IMR-90 (cell line): ENCODE results near the gene SRRM3. TPM values are rescaled to one million over a fixed set of nuclear protein-coding genes. Genes with fewer than 3 reads are reported as not detected.

Experiments
- ATAC-seq: fragments of 200-7000 bp; cut with Tn5 transposase; 2 replicates; pipeline ENCODE4 v1.9.1; 2020; ENCODE audit warnings: low read depth, mild to moderate bottlenecking, moderate library complexity
- BruUV-seq: library from RNA; stranded (reverse); fragments of 400-500 nt; replicated peaks from 2 replicates; lab custom pipeline; 2021; lab: Mats Ljungman, UMichigan
- CTCF ChIA-PET: fragments of 300-600 bp; formaldehyde crosslinking; extraction: SDS; loops from one replicate; lab custom pipeline; 2021; ENCODE audit warnings: antibody characterized with exemption; lab: Yijun Ruan, JAX
- POLR2A ChIA-PET: fragments of 300-600 bp; sonication (Branson Sonifier 250); formaldehyde crosslinking; loops from one replicate; lab custom pipeline; 2022; ENCODE audit warnings: antibody characterized with exemption; ENCODE audit not compliant: unreplicated experiment; lab: Charles Lee
- DNase-seq: peaks from one replicate; pipeline ENCODE4 v3.0.0; 2013
- H2AFZ ChIP-seq: replicated peaks from 2 replicates; pipeline ENCODE3; 2013; ENCODE audit warnings: low read length, mild to moderate bottlenecking; ENCODE audit not compliant: poor library complexity
- H2AK5ac ChIP-seq: 2 replicates; pipeline ENCODE4 v1.6.1; 2013; ENCODE audit warnings: low read depth, low read length, inconsistent platforms
- H2AK9ac ChIP-seq: replicated peaks from 2 replicates; pipeline ENCODE3; 2013; ENCODE audit warnings: mild to moderate bottlenecking, low read depth, low read length, moderate library complexity; ENCODE audit not compliant: poor library complexity
- H2BK120ac ChIP-seq: 2 replicates; pipeline ENCODE4 v1.6.1; 2013; ENCODE audit warnings: low read depth, low read length, inconsistent platforms
- H2BK15ac ChIP-seq: 3 replicates; pipeline ENCODE4 v1.6.1; 2013; ENCODE audit warnings: low read depth, low read length, inconsistent platforms
- H2BK20ac ChIP-seq: 2 replicates; pipeline ENCODE4 v1.6.1; 2013; ENCODE audit warnings: low read depth, mild to moderate bottlenecking, inconsistent platforms, low read length, moderate library complexity
- H2BK5ac ChIP-seq: 2 replicates; pipeline ENCODE4 v1.6.1; 2013; ENCODE audit warnings: mild to moderate bottlenecking, low read depth, low read length, inconsistent platforms; ENCODE audit not compliant: poor library complexity, severe bottlenecking
- H3K14ac ChIP-seq: replicated peaks from 2 replicates; pipeline ENCODE4 v1.6.1; 2013; ENCODE audit warnings: low read depth, low read length, inconsistent platforms
- H3K18ac ChIP-seq: 2 replicates; pipeline ENCODE4 v1.6.1; 2013; ENCODE audit warnings: low read depth, low read length, control low read depth
- H3K23ac ChIP-seq: 2 replicates; pipeline ENCODE4 v1.6.1; 2013; ENCODE audit warnings: low read depth, low read length, inconsistent platforms
- H3K27ac ChIP-seq: 2 replicates; pipeline ENCODE4 v1.5.1; 2013; ENCODE audit warnings: mild to moderate bottlenecking, control low read depth, low read length; ENCODE audit not compliant: insufficient read depth
- H3K27me3 ChIP-seq: 2 replicates; pipeline ENCODE4 v1.6.1; 2013; ENCODE audit warnings: low read length; ENCODE audit not compliant: control insufficient read depth, insufficient read depth
- H3K36me3 ChIP-seq: 2 replicates; pipeline ENCODE4 v1.6.1; 2013; ENCODE audit warnings: low read length, mixed read lengths; ENCODE audit not compliant: control insufficient read depth, insufficient read depth
- H3K4ac ChIP-seq: 2 replicates; pipeline ENCODE4 v1.6.1; 2013; ENCODE audit warnings: low read depth, low read length, inconsistent platforms
- H3K4me1 ChIP-seq: 2 replicates; pipeline ENCODE4 v1.6.1; 2013; ENCODE audit warnings: low read length, mixed read lengths; ENCODE audit not compliant: control insufficient read depth, insufficient read depth
- H3K4me2 ChIP-seq: 2 replicates; pipeline ENCODE4 v1.6.1; 2013; ENCODE audit warnings: low read depth, mild to moderate bottlenecking, control low read depth, low read length, moderate library complexity
- H3K4me3 ChIP-seq: 2 replicates; pipeline ENCODE4 v1.5.1; 2013; ENCODE audit warnings: low read depth, mild to moderate bottlenecking, control low read depth, low read length, moderate library complexity; ENCODE audit not compliant: insufficient read depth
- H3K56ac ChIP-seq: 2 replicates; pipeline ENCODE4 v1.6.1; 2013; ENCODE audit warnings: low read length, inconsistent platforms; ENCODE audit not compliant: insufficient read depth; ENCODE audit errors: extremely low read depth
- H3K79me1 ChIP-seq, 2 experiments: 2 replicates each; pipeline ENCODE4 v1.6.1; 2013; ENCODE audit warnings: low read length in 2 of 2, inconsistent platforms in 1 of 2, low read depth in 1 of 2
- H3K9ac ChIP-seq: 2 replicates; pipeline ENCODE4 v1.6.1; 2013; ENCODE audit warnings: low read depth, low read length, control low read depth
- H3K9me1 ChIP-seq: 2 replicates; pipeline ENCODE4 v1.6.1; 2013; ENCODE audit warnings: low read length, inconsistent platforms; ENCODE audit not compliant: insufficient read depth
- H3K9me3 ChIP-seq: 2 replicates; pipeline ENCODE4 v1.6.1; 2013; ENCODE audit warnings: low read length; ENCODE audit not compliant: control insufficient read depth, insufficient read depth
- H4K20me1 ChIP-seq: 2 replicates; pipeline ENCODE4 v1.6.1; 2013; ENCODE audit warnings: low read length, inconsistent platforms; ENCODE audit not compliant: insufficient read depth
- H4K5ac ChIP-seq: 2 replicates; pipeline ENCODE4 v1.6.1; 2013; ENCODE audit warnings: mild to moderate bottlenecking, low read depth, low read length, control low read depth
- H4K8ac ChIP-seq, 2 experiments: 2 replicates each; pipeline ENCODE4 v1.6.1; 2013; ENCODE audit warnings: low read depth in 2 of 2, low read length in 2 of 2, control low read depth in 1 of 2, inconsistent platforms in 1 of 2
- H4K91ac ChIP-seq: 2 replicates; pipeline ENCODE4 v1.6.1; 2013; ENCODE audit warnings: low read depth, low read length, inconsistent platforms; ENCODE audit not compliant: insufficient read depth
- BHLHE40 ChIP-seq: fragments of 150-350 bp; IDR thresholded peaks from 2 replicates; pipeline ENCODE4 v1.6.1; 2016; ENCODE audit warnings: mild to moderate bottlenecking, low read depth, low read length
- CEBPB ChIP-seq: IDR thresholded peaks from 2 replicates; pipeline ENCODE4 v1.6.1; 2012; ENCODE audit warnings: low read depth, low read length, improper control_type of control experiment
- CHD1 ChIP-seq: IDR thresholded peaks from 2 replicates; pipeline ENCODE4 v1.6.1; 2012; ENCODE audit warnings: low read depth, low read length, improper control_type of control experiment
- MAZ ChIP-seq: IDR thresholded peaks from 2 replicates; pipeline ENCODE4 v1.6.1; 2012; ENCODE audit warnings: low read depth, mild to moderate bottlenecking, low read length, improper control_type of control experiment, moderate library complexity, borderline replicate concordance
- MXI1 ChIP-seq: IDR thresholded peaks from 2 replicates; pipeline ENCODE4 v1.6.1; 2012; ENCODE audit warnings: low read depth, mild to moderate bottlenecking, low read length, moderate library complexity, borderline replicate concordance
- NFE2L2 ChIP-seq: fragments of 150-350 bp; IDR thresholded peaks from 2 replicates; pipeline ENCODE4 v1.6.1; 2016; ENCODE audit warnings: low read depth, mild to moderate bottlenecking, low read length
- RAD21 ChIP-seq: IDR thresholded peaks from 2 replicates; pipeline ENCODE4 v1.6.1; 2012; ENCODE audit warnings: low read length, improper control_type of control experiment
- RCOR1 ChIP-seq: IDR thresholded peaks from 2 replicates; pipeline ENCODE4 v1.6.1; 2012; ENCODE audit warnings: mild to moderate bottlenecking, low read length, improper control_type of control experiment; ENCODE audit not compliant: insufficient replicate concordance
- RFX5 ChIP-seq: IDR thresholded peaks from 2 replicates; pipeline ENCODE4 v1.8.0; 2012; ENCODE audit warnings: low read depth, mild to moderate bottlenecking, low read length, moderate library complexity
- SMC3 ChIP-seq: fragments of 150-350 bp; IDR thresholded peaks from 2 replicates; pipeline ENCODE4 v1.6.1; 2016; ENCODE audit warnings: low read depth, mild to moderate bottlenecking, antibody characterized with exemption, low read length, moderate library complexity
- WGBS, 2 experiments: methylation state at CpG; one replicate each; pipeline versions ENCODE4 v1.1.5 to v1.1.7; 2013; ENCODE audit warnings: missing lambda C conversion rate in 2 of 2; ENCODE audit not compliant: insufficient read length in 1 of 2; ENCODE audit errors: extremely low coverage in 2 of 2; 5-methylcytosine and 5-hydroxymethylcytosine counted together
- dilution Hi-C: fragments of 300-500 bp; cut with HindIII; formaldehyde crosslinking; loops from one replicate; pipeline ENCODE4 v1.14.3; 2018; ENCODE audit warnings: low sequenced_read_pairs; ENCODE audit not compliant: unreplicated experiment
- in situ Hi-C: fragments of 300-500 bp; cut with MboI; formaldehyde crosslinking; loops from 3 replicates; pipeline ENCODE4 v1.14.3; 2019; ENCODE audit warnings: low sequenced_read_pairs, inconsistent platforms, mixed read lengths
- intact Hi-C: fragments of 100-400 bp; cut with micrococcal nuclease; formaldehyde crosslinking; loops from 2 replicates; pipeline ENCODE4 v1.10.0; 2022
- polyA plus RNA-seq, 3 experiments: library from polyadenylated mRNA; depleted of rRNA; stranded (reverse); fragments of >200 nt; gene quantifications; 2 replicates each; pipeline ENCODE4 v1.2.3, GENCODE V29; 2012; ENCODE audit warnings: low replicate concordance in 1 of 3
- total RNA-seq: library from RNA; depleted of rRNA; stranded (reverse); fragments of >200 nt; gene quantifications from 2 replicates; pipeline ENCODE4 v1.2.3, GENCODE V29; 2012
- TF ChIP-seq, protein P1 (sequence below): fragments of 150-350 bp; IDR thresholded peaks from 2 replicates; pipeline ENCODE4 v1.6.1; 2016; ENCODE audit warnings: low read depth, mild to moderate bottlenecking, low read length, moderate library complexity, borderline replicate concordance
- TF ChIP-seq, protein P2 (sequence below): conservative IDR thresholded peaks from 2 replicates; pipeline ENCODE4 v1.5.1; 2012; ENCODE audit warnings: mild to moderate bottlenecking, low read depth, low read length, improper control_type of control experiment
- TF ChIP-seq, protein P3 (sequence below): fragments of 150-350 bp; IDR thresholded peaks from 2 replicates; pipeline ENCODE4 v1.6.1; 2017; ENCODE audit warnings: mild to moderate bottlenecking, antibody characterized with exemption, low read length, low read depth

SRRM3 gene
- total and polyA plus RNA-seq, 2 of the 4 experiments (the other 2 are of a cell fraction): 0.18 to 2.5 TPM

DNA sequence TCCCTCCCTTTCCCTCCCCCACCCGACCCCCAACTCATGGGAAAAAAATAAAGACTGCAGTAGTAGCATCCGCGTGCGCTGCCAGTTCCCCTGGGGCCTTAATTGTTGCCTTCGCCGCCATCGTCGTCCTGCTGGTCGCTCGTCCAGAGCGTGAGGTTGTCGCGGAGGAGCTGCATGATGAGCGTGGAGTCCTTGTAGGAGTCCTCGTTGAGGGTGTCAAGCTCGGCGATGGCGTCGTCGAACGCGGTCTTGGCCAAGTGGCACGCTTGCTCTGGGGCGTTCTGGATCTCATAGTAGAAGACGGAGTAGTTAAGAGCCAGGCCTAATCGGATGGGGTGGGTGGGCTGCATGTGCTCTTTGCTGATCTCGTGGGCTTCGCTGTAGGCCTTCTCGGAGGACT is 127.8 kb downstream of the SRRM3 start:
- Histone ChIP-seq H3K4ac (no peak overlapping the region), H3K27ac (no peak overlapping the region), H3K27me3 (no peaks in the 10 kb centered on the region), H3K18ac (no peak overlapping the region), H4K91ac (no peak overlapping the region), H4K20me1 (peaks cover 99% of the 10 kb centered on the region), H3K79me1 (peaks cover 7 to 83% of the 10 kb centered on the region in 2 experiments), H2AFZ (no peak overlapping the region), H3K9ac (no peak overlapping the region), H3K9me1 (peaks cover 29% of the 10 kb centered on the region), H3K4me2 (no peak overlapping the region), H2BK20ac (no peak overlapping the region), H3K36me3 (peaks cover 49% of the 10 kb centered on the region), H2BK5ac (no peak overlapping the region), H3K4me3 (no peak overlapping the region), H3K23ac (no peak overlapping the region), H2BK120ac (no peak overlapping the region), H2AK9ac (no peak overlapping the region), H3K56ac (no peak overlapping the region), H3K14ac (no peak overlapping the region), H2AK5ac (no peak overlapping the region), H4K8ac (no peak overlapping the region), H3K9me3 (no peaks in the 10 kb centered on the region), H4K5ac (no peak overlapping the region), H2BK15ac (no peak overlapping the region), H3K4me1 (peaks cover 12% of the 10 kb centered on the region)
- ATAC-seq: no peak
- ChIA-PET CTCF (no interaction called here), POLR2A (no interaction called here)
- no peak for DNase-seq
- no TSS peak for BruUV-seq
- dilution Hi-C loops: no loop called here
- intact Hi-C loops: no loop called here
- in situ Hi-C loops: no loop called here
- no peak for TF ChIP-seq NFE2L2
- no peak for TF ChIP-seq BHLHE40
- no peak for TF ChIP-seq RAD21
- TF ChIP-seq, protein P1, sequence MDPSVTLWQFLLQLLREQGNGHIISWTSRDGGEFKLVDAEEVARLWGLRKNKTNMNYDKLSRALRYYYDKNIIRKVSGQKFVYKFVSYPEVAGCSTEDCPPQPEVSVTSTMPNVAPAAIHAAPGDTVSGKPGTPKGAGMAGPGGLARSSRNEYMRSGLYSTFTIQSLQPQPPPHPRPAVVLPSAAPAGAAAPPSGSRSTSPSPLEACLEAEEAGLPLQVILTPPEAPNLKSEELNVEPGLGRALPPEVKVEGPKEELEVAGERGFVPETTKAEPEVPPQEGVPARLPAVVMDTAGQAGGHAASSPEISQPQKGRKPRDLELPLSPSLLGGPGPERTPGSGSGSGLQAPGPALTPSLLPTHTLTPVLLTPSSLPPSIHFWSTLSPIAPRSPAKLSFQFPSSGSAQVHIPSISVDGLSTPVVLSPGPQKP: no peak
- no peak for TF ChIP-seq RCOR1
- TF ChIP-seq CHD1: no peak
- TF ChIP-seq SMC3: no peak
- TF ChIP-seq MXI1: no peak
- TF ChIP-seq MAZ: no peak
- TF ChIP-seq, protein P2, sequence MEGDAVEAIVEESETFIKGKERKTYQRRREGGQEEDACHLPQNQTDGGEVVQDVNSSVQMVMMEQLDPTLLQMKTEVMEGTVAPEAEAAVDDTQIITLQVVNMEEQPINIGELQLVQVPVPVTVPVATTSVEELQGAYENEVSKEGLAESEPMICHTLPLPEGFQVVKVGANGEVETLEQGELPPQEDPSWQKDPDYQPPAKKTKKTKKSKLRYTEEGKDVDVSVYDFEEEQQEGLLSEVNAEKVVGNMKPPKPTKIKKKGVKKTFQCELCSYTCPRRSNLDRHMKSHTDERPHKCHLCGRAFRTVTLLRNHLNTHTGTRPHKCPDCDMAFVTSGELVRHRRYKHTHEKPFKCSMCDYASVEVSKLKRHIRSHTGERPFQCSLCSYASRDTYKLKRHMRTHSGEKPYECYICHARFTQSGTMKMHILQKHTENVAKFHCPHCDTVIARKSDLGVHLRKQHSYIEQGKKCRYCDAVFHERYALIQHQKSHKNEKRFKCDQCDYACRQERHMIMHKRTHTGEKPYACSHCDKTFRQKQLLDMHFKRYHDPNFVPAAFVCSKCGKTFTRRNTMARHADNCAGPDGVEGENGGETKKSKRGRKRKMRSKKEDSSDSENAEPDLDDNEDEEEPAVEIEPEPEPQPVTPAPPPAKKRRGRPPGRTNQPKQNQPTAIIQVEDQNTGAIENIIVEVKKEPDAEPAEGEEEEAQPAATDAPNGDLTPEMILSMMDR: no peak
- no peak for TF ChIP-seq RFX5
- TF ChIP-seq, protein P3, sequence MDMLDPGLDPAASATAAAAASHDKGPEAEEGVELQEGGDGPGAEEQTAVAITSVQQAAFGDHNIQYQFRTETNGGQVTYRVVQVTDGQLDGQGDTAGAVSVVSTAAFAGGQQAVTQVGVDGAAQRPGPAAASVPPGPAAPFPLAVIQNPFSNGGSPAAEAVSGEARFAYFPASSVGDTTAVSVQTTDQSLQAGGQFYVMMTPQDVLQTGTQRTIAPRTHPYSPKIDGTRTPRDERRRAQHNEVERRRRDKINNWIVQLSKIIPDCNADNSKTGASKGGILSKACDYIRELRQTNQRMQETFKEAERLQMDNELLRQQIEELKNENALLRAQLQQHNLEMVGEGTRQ: no peak
- TF ChIP-seq CEBPB: no peak
- 94% methylated on average over 16 of the region's 29 CpGs; no CpG with 5 or more reads in 1 of the 2 experiments for WGBS, 2 experiments
